GM12878 (cell line): ENCODE data around the gene TXNDC5. TPM values are rescaled to one million over a fixed set of nuclear protein-coding genes. Genes with fewer than 3 reads are reported as not detected.

ENCODE experiments used
- ATAC-seq: fragments of 200-7000 bp; cut with Tn5 transposase; 3 replicates; pipeline ENCODE4 v1.9.1; 2020; ENCODE audit warnings: mild to moderate bottlenecking, moderate library complexity
- BruUV-seq: library from RNA; stranded (reverse); fragments of 400-500 nt; replicated peaks from 2 replicates; lab custom pipeline; 2021; lab: Mats Ljungman, UMichigan
- CTCF ChIA-PET: fragments of 300-600 bp; sonication (Branson Sonifier 250); formaldehyde crosslinking; extraction: SDS; loops from one replicate; lab custom pipeline; 2021; ENCODE audit warnings: inconsistent platforms; lab: Yijun Ruan, JAX
- POLR2A ChIA-PET: fragments of 350-600 bp; formaldehyde crosslinking; extraction: SDS; loops from one replicate; lab custom pipeline; 2021; ENCODE audit warnings: inconsistent platforms; lab: Charles Lee
- RAD21 ChIA-PET: fragments of 300-600 bp; sonication (Branson Sonifier 250); formaldehyde crosslinking; loops from one replicate; lab custom pipeline; 2023; ENCODE audit warnings: antibody characterized with exemption; ENCODE audit not compliant: unreplicated experiment; lab: Charles Lee
- SMC1A ChIA-PET: fragments of 300-600 bp; sonication (Branson Sonifier 250); formaldehyde crosslinking; loops from one replicate; lab custom pipeline; 2023; ENCODE audit not compliant: unreplicated experiment, uncharacterized antibody; lab: Charles Lee
- DNase-seq: peaks from one replicate; pipeline ENCODE4 v3.0.0-alpha.2; 2011; ENCODE audit warnings: low read depth, low spot score
- FAIRE-seq: peaks from 3 replicates; lab custom pipeline; 2011; peaks lifted over from hg19 to GRCh38; lab: Jason Lieb, UNC
- H2AFZ ChIP-seq: 2 replicates; pipeline ENCODE4 v1.6.0; 2011; ENCODE audit warnings: low read depth, low read length, control low read depth; ENCODE audit not compliant: control insufficient read depth
- H3K27ac ChIP-seq: 2 replicates; pipeline ENCODE4 v1.5.1; 2011; ENCODE audit warnings: control low read depth; ENCODE audit not compliant: control insufficient read depth, insufficient read depth
- H3K27me3 ChIP-seq, 2 experiments: replicated peaks in 1 of 2; 2 replicates each; pipeline versions ENCODE4 v1.6.0 to v1.6.1; 2011; ENCODE audit warnings: low read length in 1 of 2; ENCODE audit not compliant: control insufficient read depth in 2 of 2, insufficient read depth in 2 of 2
- H3K36me3 ChIP-seq, 2 experiments: 2 replicates each; pipeline ENCODE4 v1.5.1; 2011; ENCODE audit warnings: low read length in 1 of 2; ENCODE audit not compliant: control insufficient read depth in 2 of 2, insufficient read depth in 2 of 2
- H3K4me1 ChIP-seq: 2 replicates; pipeline ENCODE4 v1.6.1; 2011; ENCODE audit warnings: mild to moderate bottlenecking, low read length, moderate library complexity, mixed read lengths; ENCODE audit not compliant: control insufficient read depth, insufficient read depth
- H3K4me2 ChIP-seq: 2 replicates; pipeline ENCODE4 v1.6.0; 2011; ENCODE audit warnings: control low read depth; ENCODE audit not compliant: control insufficient read depth, insufficient read depth
- H3K4me3 ChIP-seq: fragments of 200-600 bp; sonication (generic); 2 replicates; pipeline ENCODE4 v1.5.1; 2016
- H3K79me2 ChIP-seq: 2 replicates; pipeline ENCODE4 v1.6.0; 2011; ENCODE audit warnings: low read length; ENCODE audit not compliant: control insufficient read depth, insufficient read depth
- H3K9ac ChIP-seq: 2 replicates; pipeline ENCODE4 v1.8.0; 2011; ENCODE audit warnings: low read length, control low read depth, mixed read lengths; ENCODE audit not compliant: control insufficient read depth, insufficient read depth
- H3K9me3 ChIP-seq: replicated peaks from 3 replicates; pipeline ENCODE4 v1.5.1; 2011; ENCODE audit warnings: mild to moderate bottlenecking, low read length; ENCODE audit not compliant: control insufficient read depth, insufficient read depth
- H4K20me1 ChIP-seq: 2 replicates; pipeline ENCODE4 v1.6.0; 2011; ENCODE audit not compliant: control insufficient read depth, insufficient read depth
- CREB1 ChIP-seq: IDR thresholded peaks from 2 replicates; pipeline ENCODE4 v1.6.1; 2012; ENCODE audit warnings: low read depth, mild to moderate bottlenecking, inconsistent platforms
- EGR1 ChIP-seq, 2 experiments: IDR thresholded peaks; 1 replicate in 1 of 2; 2 replicates in 1 of 2; pipeline ENCODE4 v1.6.1; 2011 to 2012; ENCODE audit warnings: low read depth in 2 of 2, low read length in 2 of 2, borderline replicate concordance in 1 of 2, mild to moderate bottlenecking in 1 of 2, moderate library complexity in 1 of 2
- HDAC6 ChIP-seq: fragments of 200-600 bp; sonication (generic); IDR thresholded peaks from one replicate; pipeline ENCODE4 v1.8.0; 2017; ENCODE audit warnings: antibody characterized with exemption; ENCODE audit not compliant: unreplicated experiment
- NFXL1 ChIP-seq: fragments of 450-650 bp; IDR thresholded peaks from 2 replicates; pipeline ENCODE4 v1.6.1; 2017; ENCODE audit warnings: antibody characterized with exemption, mild to moderate bottlenecking, borderline replicate concordance
- PAX5 ChIP-seq: IDR thresholded peaks from 2 replicates; pipeline ENCODE4 v1.6.1; 2011; ENCODE audit warnings: low read depth, low read length, borderline replicate concordance
- RBBP5 ChIP-seq: fragments of 200-600 bp; sonication (generic); conservative IDR thresholded peaks from 2 replicates; pipeline ENCODE4 v1.6.1; 2016
- RUNX3 ChIP-seq: IDR thresholded peaks from 2 replicates; pipeline ENCODE4 v1.6.1; 2012; ENCODE audit warnings: low read length, inconsistent platforms
- SPI1 ChIP-seq: IDR thresholded peaks from 2 replicates; pipeline ENCODE4 v1.6.1; 2011; ENCODE audit warnings: low read depth, mild to moderate bottlenecking, low read length, moderate library complexity, borderline replicate concordance; ENCODE audit not compliant: insufficient read depth
- SUZ12 ChIP-seq: fragments of 200-600 bp; sonication (generic); IDR thresholded peaks from one replicate; pipeline ENCODE4 v1.6.1; 2018; ENCODE audit warnings: antibody characterized with exemption, mild to moderate bottlenecking; ENCODE audit not compliant: unreplicated experiment
- ZNF274 ChIP-seq: IDR thresholded peaks from one replicate; pipeline ENCODE4 v1.8.0; 2011; ENCODE audit not compliant: insufficient read length, insufficient read depth
- WGBS: methylation state at CpG from one replicate; pipeline ENCODE4 v1.1.6; 2016; ENCODE audit warnings: low lambda C conversion rate; ENCODE audit not compliant: insufficient replicate concordance, insufficient coverage; ENCODE audit errors: missing lambda C conversion rate; 5-methylcytosine and 5-hydroxymethylcytosine counted together
- in situ Hi-C: fragments of 300-500 bp; cut with MboI; formaldehyde crosslinking; loops from 9 replicates; pipeline ENCODE4 v1.14.3; 2018; ENCODE audit warnings: mixed read lengths
- intact Hi-C: fragments of 100-400 bp; cut with micrococcal nuclease; formaldehyde crosslinking; loops from one replicate; pipeline ENCODE4 v1.14.2; 2022; ENCODE audit not compliant: unreplicated experiment
- polyA plus RNA-seq, 11 experiments: library from polyadenylated mRNA; depleted of rRNA in 4 of 11; unstranded in 6 of 11; stranded (reverse) in 5 of 11; fragments of >200 nt; fragmentation: Nextera tagmentation in 4 of 11; fragmentation: Illumina TruSeq in 1 of 11; extraction: Ambion mirVana in 4 of 11; extraction: Trizol in 1 of 11; gene quantifications; 1 replicate in 1 of 11; 2 replicates in 10 of 11; pipeline versions ENCODE4 v1.2.1 to v1.2.3, GENCODE V29; 2011 to 2016; ENCODE audit warnings: inconsistent platforms in 2 of 11, missing spikeins in 2 of 11, low read depth in 1 of 11
- total RNA-seq, 4 experiments: library from RNA; depleted of rRNA in 3 of 4; stranded (reverse); fragments of >200 nt in 3 of 4; fragmentation: Illumina TruSeq in 1 of 4; extraction: Trizol in 1 of 4; gene quantifications; 2 replicates each; pipeline versions ENCODE4 v1.2.1 to v1.2.3, GENCODE V29; 2013 to 2021
- TF ChIP-seq, protein P1 (sequence below): fragments of 450-650 bp; IDR thresholded peaks from 2 replicates; pipeline ENCODE4 v1.6.1; 2017; ENCODE audit warnings: mild to moderate bottlenecking, moderate library complexity
- TF ChIP-seq, protein P2 (sequence below): fragments of 450-650 bp; formaldehyde crosslinking; IDR thresholded peaks from 2 replicates; pipeline ENCODE4 v1.4.0; 2022; ENCODE audit warnings: mild to moderate bottlenecking, moderate library complexity
- TF ChIP-seq, protein P3 (sequence below): fragments of 150-350 bp; IDR thresholded peaks from 2 replicates; pipeline ENCODE4 v1.6.1; 2014; ENCODE audit warnings: mild to moderate bottlenecking, low read depth, low read length

The TXNDC5 gene
- total and polyA plus RNA-seq, 10 of the 15 experiments (the other 5 are each of a cell fraction or from before 2014, with no cell fraction given), result 7.2 to 181 (median 132) TPM

DNA sequence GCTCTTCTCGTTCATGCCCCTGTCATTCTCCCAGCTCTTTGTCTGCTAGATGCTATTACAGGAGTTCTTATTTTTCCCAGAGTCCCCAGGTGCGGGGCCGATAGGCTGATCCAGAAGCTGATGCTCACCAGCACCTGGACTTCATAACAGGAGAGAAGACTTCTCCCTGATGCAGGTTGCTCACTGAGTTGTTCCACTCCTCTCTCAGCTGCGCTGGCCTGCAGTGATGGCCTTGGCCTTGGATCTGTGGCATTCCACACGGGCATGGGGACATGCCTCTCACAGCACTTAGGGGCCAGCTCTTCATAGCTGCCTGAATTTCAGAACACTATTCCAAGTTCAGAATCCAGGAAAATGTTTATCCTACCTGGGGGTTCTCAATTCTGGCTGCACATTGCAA lies 7.1 kb upstream of the TXNDC5 start (continued):
- no peak for TF ChIP-seq SPI1

DNA sequence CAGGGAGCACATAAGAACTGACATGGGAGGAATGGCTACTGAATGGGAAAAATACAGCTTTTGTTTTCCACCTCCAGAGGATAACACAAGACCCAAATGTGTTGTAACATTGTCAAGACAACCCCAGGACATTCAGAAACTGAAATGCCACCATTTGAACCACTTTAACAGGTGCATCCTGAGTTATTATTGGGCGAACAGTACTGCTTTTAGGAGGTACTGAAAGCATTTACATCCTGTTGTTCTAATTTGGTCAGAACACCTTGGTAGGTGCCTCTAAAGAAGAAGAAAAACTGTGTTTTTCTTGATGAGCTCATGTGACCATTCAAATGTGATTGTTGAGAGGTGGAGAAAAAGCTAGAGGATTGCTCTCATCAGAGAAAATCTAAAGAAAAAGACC lies 6.4 kb upstream of the TXNDC5 start:
- H3K36me3 ChIP-seq, result no peaks in the 10 kb centered on the region
- H3K9me3 ChIP-seq, result no peaks in the 10 kb centered on the region; the same call in 2 of the 3 replicates
- H3K4me1 ChIP-seq, result peaks cover 59% of the 10 kb centered on the region
- H3K79me2 ChIP-seq, result no peaks in the 10 kb centered on the region
- intact Hi-C loops (loop anchor here (1.0 kb wide), 1 partner anchor 46 kb away; no protein-coding TSS in a partner anchor), in situ Hi-C loops (loop anchor here (5.0 kb wide), 1 partner anchor 45 kb away; no protein-coding TSS in a partner anchor)
- peak overlapping the region; percentile 20; the same call in 1 of the 2 replicates for H3K4me3 ChIP-seq
- ChIA-PET RAD21 (interaction anchor here (0.8 to 1.0 kb wide), 3 partner anchors 9 to 23 kb away, joined by 3 read pairs; no protein-coding TSS in a partner anchor), POLR2A (no interaction called here), SMC1A (interaction anchor here (0.6 to 1.7 kb wide), 6 partner anchors 8 to 305 kb away, joined by 3 to 5 read pairs (median 4); no protein-coding TSS in a partner anchor), CTCF (interaction anchor here (1.0 to 1.2 kb wide), 3 partner anchors 9 to 44 kb away, joined by 3 read pairs; no protein-coding TSS in a partner anchor)
- DNase-seq, result peak; percentile 76
- peak overlapping the region; percentile 51 for H3K9ac ChIP-seq
- peaks cover 0 to 3% of the 10 kb centered on the region in 2 experiments; a peak in 2 of 4 replicates for H3K27me3 ChIP-seq
- H3K27ac ChIP-seq, result peak overlapping the region; percentile 70
- H4K20me1 ChIP-seq, result no peaks in the 10 kb centered on the region
- ATAC-seq, result peak; percentile 78
- FAIRE-seq, result peak; percentile 65
- 0% methylated on average over 1 of the region's 1 CpG for WGBS
- no peak overlapping the region for H2AFZ ChIP-seq
- no TSS peak for BruUV-seq
- peak overlapping the region; percentile 89 for H3K4me2 ChIP-seq
- TF ChIP-seq, protein P1, sequence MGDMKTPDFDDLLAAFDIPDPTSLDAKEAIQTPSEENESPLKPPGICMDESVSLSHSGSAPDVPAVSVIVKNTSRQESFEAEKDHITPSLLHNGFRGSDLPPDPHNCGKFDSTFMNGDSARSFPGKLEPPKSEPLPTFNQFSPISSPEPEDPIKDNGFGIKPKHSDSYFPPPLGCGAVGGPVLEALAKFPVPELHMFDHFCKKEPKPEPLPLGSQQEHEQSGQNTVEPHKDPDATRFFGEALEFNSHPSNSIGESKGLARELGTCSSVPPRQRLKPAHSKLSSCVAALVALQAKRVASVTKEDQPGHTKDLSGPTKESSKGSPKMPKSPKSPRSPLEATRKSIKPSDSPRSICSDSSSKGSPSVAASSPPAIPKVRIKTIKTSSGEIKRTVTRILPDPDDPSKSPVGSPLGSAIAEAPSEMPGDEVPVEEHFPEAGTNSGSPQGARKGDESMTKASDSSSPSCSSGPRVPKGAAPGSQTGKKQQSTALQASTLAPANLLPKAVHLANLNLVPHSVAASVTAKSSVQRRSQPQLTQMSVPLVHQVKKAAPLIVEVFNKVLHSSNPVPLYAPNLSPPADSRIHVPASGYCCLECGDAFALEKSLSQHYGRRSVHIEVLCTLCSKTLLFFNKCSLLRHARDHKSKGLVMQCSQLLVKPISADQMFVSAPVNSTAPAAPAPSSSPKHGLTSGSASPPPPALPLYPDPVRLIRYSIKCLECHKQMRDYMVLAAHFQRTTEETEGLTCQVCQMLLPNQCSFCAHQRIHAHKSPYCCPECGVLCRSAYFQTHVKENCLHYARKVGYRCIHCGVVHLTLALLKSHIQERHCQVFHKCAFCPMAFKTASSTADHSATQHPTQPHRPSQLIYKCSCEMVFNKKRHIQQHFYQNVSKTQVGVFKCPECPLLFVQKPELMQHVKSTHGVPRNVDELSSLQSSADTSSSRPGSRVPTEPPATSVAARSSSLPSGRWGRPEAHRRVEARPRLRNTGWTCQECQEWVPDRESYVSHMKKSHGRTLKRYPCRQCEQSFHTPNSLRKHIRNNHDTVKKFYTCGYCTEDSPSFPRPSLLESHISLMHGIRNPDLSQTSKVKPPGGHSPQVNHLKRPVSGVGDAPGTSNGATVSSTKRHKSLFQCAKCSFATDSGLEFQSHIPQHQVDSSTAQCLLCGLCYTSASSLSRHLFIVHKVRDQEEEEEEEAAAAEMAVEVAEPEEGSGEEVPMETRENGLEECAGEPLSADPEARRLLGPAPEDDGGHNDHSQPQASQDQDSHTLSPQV, result no peak
- TF ChIP-seq RBBP5 (no peak), HDAC6 (no peak), RUNX3 (peak; percentile 90), ZNF274 (no peak), CREB1 (no peak), NFXL1 (no peak), EGR1 (IDR thresholded peaks at IDR 0.05; ENCODE audit: borderline replicate concordance in 1 of 2, low read depth in 2 of 2, low read length in 2 of 2) (no peak), PAX5 (peak; percentile 45; the same call in 1 of the 2 replicates), SUZ12 (no peak)
- TF ChIP-seq, protein P2, sequence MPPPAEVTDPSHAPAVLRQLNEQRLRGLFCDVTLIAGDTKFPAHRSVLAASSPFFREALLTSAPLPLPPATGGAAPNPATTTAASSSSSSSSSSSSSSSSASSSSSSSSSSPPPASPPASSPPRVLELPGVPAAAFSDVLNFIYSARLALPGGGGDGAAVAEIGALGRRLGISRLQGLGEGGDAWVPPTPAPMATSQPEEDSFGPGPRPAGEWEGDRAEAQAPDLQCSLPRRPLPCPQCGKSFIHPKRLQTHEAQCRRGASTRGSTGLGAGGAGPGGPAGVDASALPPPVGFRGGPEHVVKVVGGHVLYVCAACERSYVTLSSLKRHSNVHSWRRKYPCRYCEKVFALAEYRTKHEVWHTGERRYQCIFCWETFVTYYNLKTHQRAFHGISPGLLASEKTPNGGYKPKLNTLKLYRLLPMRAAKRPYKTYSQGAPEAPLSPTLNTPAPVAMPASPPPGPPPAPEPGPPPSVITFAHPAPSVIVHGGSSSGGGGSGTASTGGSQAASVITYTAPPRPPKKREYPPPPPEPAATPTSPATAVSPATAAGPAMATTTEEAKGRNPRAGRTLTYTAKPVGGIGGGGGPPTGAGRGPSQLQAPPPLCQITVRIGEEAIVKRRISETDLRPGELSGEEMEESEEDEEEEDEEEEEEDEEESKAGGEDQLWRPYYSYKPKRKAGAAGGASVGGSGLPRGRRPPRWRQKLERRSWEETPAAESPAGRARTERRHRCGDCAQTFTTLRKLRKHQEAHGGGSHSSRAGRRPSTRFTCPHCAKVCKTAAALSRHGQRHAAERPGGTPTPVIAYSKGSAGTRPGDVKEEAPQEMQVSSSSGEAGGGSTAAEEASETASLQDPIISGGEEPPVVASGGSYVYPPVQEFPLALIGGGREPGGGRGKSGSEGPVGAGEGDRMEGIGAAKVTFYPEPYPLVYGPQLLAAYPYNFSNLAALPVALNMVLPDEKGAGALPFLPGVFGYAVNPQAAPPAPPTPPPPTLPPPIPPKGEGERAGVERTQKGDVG, result no peak
- TF ChIP-seq, protein P3, sequence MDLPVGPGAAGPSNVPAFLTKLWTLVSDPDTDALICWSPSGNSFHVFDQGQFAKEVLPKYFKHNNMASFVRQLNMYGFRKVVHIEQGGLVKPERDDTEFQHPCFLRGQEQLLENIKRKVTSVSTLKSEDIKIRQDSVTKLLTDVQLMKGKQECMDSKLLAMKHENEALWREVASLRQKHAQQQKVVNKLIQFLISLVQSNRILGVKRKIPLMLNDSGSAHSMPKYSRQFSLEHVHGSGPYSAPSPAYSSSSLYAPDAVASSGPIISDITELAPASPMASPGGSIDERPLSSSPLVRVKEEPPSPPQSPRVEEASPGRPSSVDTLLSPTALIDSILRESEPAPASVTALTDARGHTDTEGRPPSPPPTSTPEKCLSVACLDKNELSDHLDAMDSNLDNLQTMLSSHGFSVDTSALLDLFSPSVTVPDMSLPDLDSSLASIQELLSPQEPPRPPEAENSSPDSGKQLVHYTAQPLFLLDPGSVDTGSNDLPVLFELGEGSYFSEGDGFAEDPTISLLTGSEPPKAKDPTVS, result no peak
